ENCODE measurements around the gene SLC9A3.

SLC9A3 gene

DNA sequence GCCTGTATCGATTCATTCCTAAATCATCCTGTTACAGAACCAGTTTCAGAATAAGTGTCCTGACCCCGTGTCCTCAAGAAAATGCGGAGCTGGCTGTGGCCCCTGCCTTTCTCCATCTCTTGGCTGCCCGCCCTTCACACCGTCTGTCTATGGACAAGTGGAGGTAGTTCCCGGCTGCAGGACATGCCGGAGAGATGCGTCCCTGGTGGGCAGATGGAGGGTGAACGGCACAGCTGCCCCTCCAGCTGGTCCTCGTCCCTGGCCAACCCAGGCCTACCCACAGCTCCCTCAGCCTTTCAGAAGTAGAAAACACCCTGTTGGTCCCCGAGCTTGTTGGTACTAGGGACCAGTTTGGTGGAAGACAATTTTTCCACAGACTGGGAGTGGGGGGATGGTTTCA, 96.0 kb downstream of the SLC9A3 start:
- H3K9ac ChIP-seq (ENCODE audit: low read depth, low read length) = no peak overlapping the region
- no peak for ATAC-seq (ENCODE audit: insufficient read depth, low read depth)
- H3K9me3 ChIP-seq (ENCODE audit: insufficient read depth, low read length, severe bottlenecking) = no peaks in the 10 kb centered on the region
- no peak overlapping the region for H2AFZ ChIP-seq (ENCODE audit: low read depth, low read length)
- no peaks in the 10 kb centered on the region for H3K4me1 ChIP-seq (ENCODE audit: insufficient read depth, low read length)
- no peak for DNase-seq
- no peak for TF ChIP-seq EZH2 (IDR thresholded peaks at IDR 0.05; ENCODE audit: borderline replicate concordance, low read depth, low read length, severe bottlenecking)
- TF ChIP-seq CTCF (IDR thresholded peaks at IDR 0.05; ENCODE audit: borderline replicate concordance, extremely low read depth, low read length, poor library complexity, severe bottlenecking) = no peak
- no peaks in the 10 kb centered on the region for H4K20me1 ChIP-seq (ENCODE audit: insufficient read depth, low read length)
- H3K27ac ChIP-seq (ENCODE audit: low read length) = no peak overlapping the region
- H3K4me2 ChIP-seq (ENCODE audit: insufficient read depth, low read length) = no peak overlapping the region
- H3K79me2 ChIP-seq (ENCODE audit: insufficient read depth, low read length) = no peaks in the 10 kb centered on the region
- no peaks in the 10 kb centered on the region for H3K36me3 ChIP-seq (ENCODE audit: insufficient read depth, low read length)
- H3K4me3 ChIP-seq (ENCODE audit: low read depth in 1 of 2, low read length in 2 of 2) = no peak overlapping the region
- no peaks in the 10 kb centered on the region for H3K27me3 ChIP-seq (ENCODE audit: insufficient read depth, low read length, poor library complexity)

- Histone ChIP-seq H3K27me3 (ENCODE audit: insufficient read depth, low read length, poor library complexity) (no peaks in the 10 kb centered on the region), H2AFZ (ENCODE audit: low read depth, low read length) (no peak overlapping the region), H4K20me1 (ENCODE audit: insufficient read depth, low read length) (no peaks in the 10 kb centered on the region), H3K9me3 (ENCODE audit: insufficient read depth, low read length, severe bottlenecking) (no peaks in the 10 kb centered on the region), H3K4me1 (ENCODE audit: insufficient read depth, low read length) (no peaks in the 10 kb centered on the region), H3K79me2 (ENCODE audit: insufficient read depth, low read length) (no peaks in the 10 kb centered on the region), H3K4me2 (ENCODE audit: insufficient read depth, low read length) (no peak overlapping the region), H3K4me3 (ENCODE audit: low read depth in 1 of 2, low read length in 2 of 2) (no peak overlapping the region), H3K36me3 (ENCODE audit: insufficient read depth, low read length) (no peaks in the 10 kb centered on the region), H3K9ac (ENCODE audit: low read depth, low read length) (no peak overlapping the region), H3K27ac (ENCODE audit: low read length) (no peak overlapping the region)
- ATAC-seq (ENCODE audit: insufficient read depth, low read depth) (no peak), DNase-seq (no peak)
- TF ChIP-seq EZH2 (IDR thresholded peaks at IDR 0.05; ENCODE audit: borderline replicate concordance, low read depth, low read length, severe bottlenecking) (no peak), CTCF (IDR thresholded peaks at IDR 0.05; ENCODE audit: borderline replicate concordance, extremely low read depth, low read length, poor library complexity, severe bottlenecking) (no peak)
Measured at GRCh38 chr5:427415-428087, 96.7 kb downstream of the SLC9A3 start.

- ATAC-seq (ENCODE audit: insufficient read depth, low read depth) (no peak), DNase-seq (no peak)
- Histone ChIP-seq H3K79me2 (ENCODE audit: insufficient read depth, low read length) (no peaks in the 10 kb centered on the region), H3K4me2 (ENCODE audit: insufficient read depth, low read length) (no peak overlapping the region), H3K4me1 (ENCODE audit: insufficient read depth, low read length) (no peaks in the 10 kb centered on the region), H3K36me3 (ENCODE audit: insufficient read depth, low read length) (no peaks in the 10 kb centered on the region), H4K20me1 (ENCODE audit: insufficient read depth, low read length) (no peaks in the 10 kb centered on the region), H3K27me3 (ENCODE audit: insufficient read depth, low read length, poor library complexity) (no peaks in the 10 kb centered on the region), H3K9me3 (ENCODE audit: insufficient read depth, low read length, severe bottlenecking) (no peaks in the 10 kb centered on the region), H3K9ac (ENCODE audit: low read depth, low read length) (no peak overlapping the region), H3K27ac (ENCODE audit: low read length) (no peak overlapping the region), H3K4me3 (ENCODE audit: low read depth in 1 of 2, low read length in 2 of 2) (no peak overlapping the region), H2AFZ (ENCODE audit: low read depth, low read length) (no peak overlapping the region)
- TF ChIP-seq EZH2 (IDR thresholded peaks at IDR 0.05; ENCODE audit: borderline replicate concordance, low read depth, low read length, severe bottlenecking) (no peak), CTCF (IDR thresholded peaks at IDR 0.05; ENCODE audit: borderline replicate concordance, extremely low read depth, low read length, poor library complexity, severe bottlenecking) (no peak)
Measured at GRCh38 chr5:426392-426976, 97.8 kb downstream of the SLC9A3 start.

All from DND-41 (cell line).